GM13977 (cell line): ENCODE measurements around the gene CCDC91.

Experiments used
- DNase-seq: peaks from one replicate; pipeline ENCODE4 v3.0.0; 2012; ENCODE audit warnings: low spot score
- CTCF ChIP-seq: IDR thresholded peaks from 2 replicates; pipeline ENCODE4 v1.5.1; 2012; ENCODE audit warnings: mild to moderate bottlenecking, control low read depth; ENCODE audit not compliant: insufficient read depth; ENCODE audit errors: extremely low read depth, missing control alignments
- in situ Hi-C: fragments of 300-500 bp; cut with MboI; formaldehyde crosslinking; loops from one replicate; pipeline ENCODE4 v1.12.0; 2022; ENCODE audit warnings: low sequenced_read_pairs, low pct_unique_long_range_greater_than_20kb, mixed read lengths, inconsistent platforms; ENCODE audit not compliant: unreplicated experiment

Gene CCDC91

GRCh38 chr12:28390206-28390605 lies 199.9 kb downstream of the CCDC91 start:
- DNase-seq, result no peak
- in situ Hi-C loops, result no loop called here
- no peak for TF ChIP-seq CTCF

- in situ Hi-C loops, result no loop called here
- no peak for DNase-seq
- no peak for TF ChIP-seq CTCF
Observed at GRCh38 chr12:28390761-28391385, 200.6 kb downstream of the CCDC91 start.

DNA sequence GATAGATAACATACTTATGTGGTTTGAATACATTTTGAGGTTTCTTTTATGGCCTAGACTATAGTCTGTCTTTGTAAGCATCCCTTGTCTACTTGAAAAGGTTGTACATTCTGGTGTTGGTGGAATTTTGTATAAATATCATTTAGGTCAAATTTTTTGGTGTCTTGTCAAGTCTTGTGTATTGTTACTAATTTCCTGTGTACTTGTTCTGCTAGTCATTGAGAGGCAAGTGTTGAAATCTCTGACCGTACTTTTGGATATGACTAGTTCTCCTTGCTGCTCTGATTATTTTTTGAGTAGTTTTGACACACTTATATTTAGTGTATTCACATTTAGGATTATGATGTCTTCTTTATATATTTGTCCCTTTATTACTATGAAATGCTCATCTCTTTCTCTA lies 219.6 kb downstream of the CCDC91 start:
- DNase-seq, result no peak
- no peak for TF ChIP-seq CTCF
- in situ Hi-C loops, result no loop called here

DNA sequence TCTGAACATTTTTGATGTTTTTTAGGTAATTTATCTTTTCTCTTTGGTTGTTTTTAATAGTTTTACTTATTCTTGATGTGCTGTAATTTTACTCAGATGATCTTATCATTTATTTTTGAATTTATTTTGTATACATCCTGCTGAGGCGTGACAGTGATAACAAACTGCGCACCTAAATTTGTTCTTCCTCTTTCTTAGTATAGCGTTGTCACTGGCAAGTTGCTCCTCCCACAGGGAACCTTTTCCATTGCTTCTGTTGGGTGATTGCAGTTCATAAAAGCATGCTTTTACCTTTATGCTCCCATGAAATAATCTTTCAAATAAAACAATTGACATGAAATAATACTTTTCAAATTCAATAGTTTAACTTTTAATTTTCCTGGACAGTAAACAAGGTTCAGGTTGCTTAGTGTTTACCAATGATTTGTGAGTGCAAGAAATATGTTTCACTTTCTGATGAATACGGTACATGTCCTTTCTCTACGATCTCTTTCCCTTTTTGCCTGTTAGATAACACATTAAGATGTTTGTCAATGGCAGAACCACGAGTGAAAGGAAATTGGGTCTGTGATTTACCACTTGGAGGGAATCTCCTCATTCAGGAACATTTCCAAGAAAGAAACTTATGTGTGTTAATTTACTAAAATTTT lies 223.3 kb downstream of the CCDC91 start:
- in situ Hi-C loops, result no loop called here
- DNase-seq, result no peak

GRCh38 chr12:28415755-28416154 lies 225.5 kb downstream of the CCDC91 start:
- no peak for DNase-seq
- in situ Hi-C loops, result no loop called here
- TF ChIP-seq CTCF, result no peak

More for the DNA sequence above, 223.3 kb downstream of the CCDC91 start:
- no peak for TF ChIP-seq CTCF

GRCh38 chr12:28421374-28421773 lies 231.1 kb downstream of the CCDC91 start:
- no peak for TF ChIP-seq CTCF
- DNase-seq, result no peak
- in situ Hi-C loops, result no loop called here
